Sigmoid colon (tissue), 7 donors: Measurements from ENCODE around the gene ROBO3. TPM values are rescaled to one million over a fixed set of nuclear protein-coding genes. Genes with fewer than 3 reads are reported as not detected.
A peak's percentile ranks its signal among the peaks of the same experiment; 100 is the strongest.

Experiments used
- DNase-seq: peaks from one replicate; pipeline ENCODE4 v3.0.0-alpha.2; 2019
- H3K27ac ChIP-seq, 4 donors: fragments of 200-600 bp; sonication (generic); one replicate each; pipeline ENCODE4 v1.5.1; 2016 to 2019; ENCODE audit warnings: mild to moderate bottlenecking in 1 of 4
- H3K27me3 ChIP-seq, 3 donors: fragments of 200-600 bp; sonication (generic); one replicate each; pipeline ENCODE4 v1.5.1; 2019; ENCODE audit warnings: mild to moderate bottlenecking in 1 of 3
- H3K36me3 ChIP-seq, 4 donors: fragments of 200-600 bp; sonication (generic); one replicate each; pipeline ENCODE4 v1.5.1; 2016 to 2019
- H3K4me1 ChIP-seq, 4 donors: fragments of 200-600 bp; sonication (generic); one replicate each; pipeline ENCODE4 v1.5.1; 2017 to 2019
- H3K4me3 ChIP-seq, 4 donors: fragments of 200-600 bp; sonication (generic); one replicate each; pipeline ENCODE4 v1.5.1; 2017 to 2019; ENCODE audit warnings: mild to moderate bottlenecking in 2 of 4, moderate library complexity in 1 of 4
- H3K9me3 ChIP-seq, 4 donors: fragments of 200-600 bp in 3 of 4; sonication (generic) in 3 of 4; one replicate each; pipeline versions ENCODE4 v1.5.1 to v1.6.1; 2013 to 2019
- EP300 ChIP-seq, 4 donors: sonication (generic); formaldehyde crosslinking; IDR thresholded peaks; one replicate each; pipeline ENCODE4 v1.6.1; 2017; ENCODE audit warnings: antibody characterized with exemption in 4 of 4
- POLR2A ChIP-seq, 2 donors: fragments of 450-650 bp; IDR thresholded peaks; one replicate each; pipeline ENCODE4 v1.6.1; 2016; ENCODE audit warnings: antibody characterized with exemption in 2 of 2, mild to moderate bottlenecking in 2 of 2, moderate library complexity in 2 of 2
- POLR2AphosphoS5 ChIP-seq, 4 donors: sonication (generic); formaldehyde crosslinking; IDR thresholded peaks; one replicate each; pipeline ENCODE4 v1.6.1; 2017; ENCODE audit warnings: antibody characterized with exemption in 4 of 4
- WGBS, 2 donors: extraction: QIAGEN DNeasy Blood & Tissue Kit; methylation state at CpG; one replicate each; pipeline ENCODE4 v1.1.7; 2013; 5-methylcytosine and 5-hydroxymethylcytosine counted together
- intact Hi-C: fragments of 100-400 bp; cut with DNase I; formaldehyde crosslinking; loops from one replicate; pipeline ENCODE4 v1.15.1; 2023
- polyA plus RNA-seq, 3 donors: library from polyadenylated mRNA; stranded (reverse); fragments of 200-250 nt; gene quantifications; one replicate each; pipeline ENCODE4 v1.2.3, GENCODE V29; 2013
- total RNA-seq, 4 donors: library from RNA; depleted of rRNA; stranded (reverse); fragments of >200 nt; gene quantifications; one replicate each; pipeline ENCODE4 v1.1.0, GENCODE V29; 2016
- TF ChIP-seq, protein P1 (sequence below), 4 experiments: fragments of 450-650 bp in 3 of 4; fragments of 200-600 bp in 1 of 4; IDR thresholded peaks; one replicate each; pipeline ENCODE4 v1.5.1; 2016 to 2019; ENCODE audit warnings: antibody characterized with exemption in 4 of 4, mild to moderate bottlenecking in 3 of 4, moderate library complexity in 2 of 4
- donor health status: healthy with polysubstance abuse.
- donor health status: Bipolar disorder and iron deficiency.
- donor health status: healthy.

The ROBO3 gene
- total and polyA plus RNA-seq, 7 donors, result 1.6 to 37.7 (median 9.1) TPM

GRCh38 chr11:124877910-124878758 lies 12.9 kb downstream of the ROBO3 start:
- WGBS, 2 donors, result 78 to 82% methylated on average over 17 of the region's 17 CpGs
- H3K9me3 ChIP-seq, result no peaks in the 10 kb centered on the region
- no peaks in the 10 kb centered on the region for H3K36me3 ChIP-seq
- TF ChIP-seq POLR2A (IDR thresholded peaks at IDR 0.05) (no peak), POLR2AphosphoS5 (IDR thresholded peaks at IDR 0.05) (no peak), EP300 (IDR thresholded peaks at IDR 0.05) (no peak)
- TF ChIP-seq, protein P1, sequence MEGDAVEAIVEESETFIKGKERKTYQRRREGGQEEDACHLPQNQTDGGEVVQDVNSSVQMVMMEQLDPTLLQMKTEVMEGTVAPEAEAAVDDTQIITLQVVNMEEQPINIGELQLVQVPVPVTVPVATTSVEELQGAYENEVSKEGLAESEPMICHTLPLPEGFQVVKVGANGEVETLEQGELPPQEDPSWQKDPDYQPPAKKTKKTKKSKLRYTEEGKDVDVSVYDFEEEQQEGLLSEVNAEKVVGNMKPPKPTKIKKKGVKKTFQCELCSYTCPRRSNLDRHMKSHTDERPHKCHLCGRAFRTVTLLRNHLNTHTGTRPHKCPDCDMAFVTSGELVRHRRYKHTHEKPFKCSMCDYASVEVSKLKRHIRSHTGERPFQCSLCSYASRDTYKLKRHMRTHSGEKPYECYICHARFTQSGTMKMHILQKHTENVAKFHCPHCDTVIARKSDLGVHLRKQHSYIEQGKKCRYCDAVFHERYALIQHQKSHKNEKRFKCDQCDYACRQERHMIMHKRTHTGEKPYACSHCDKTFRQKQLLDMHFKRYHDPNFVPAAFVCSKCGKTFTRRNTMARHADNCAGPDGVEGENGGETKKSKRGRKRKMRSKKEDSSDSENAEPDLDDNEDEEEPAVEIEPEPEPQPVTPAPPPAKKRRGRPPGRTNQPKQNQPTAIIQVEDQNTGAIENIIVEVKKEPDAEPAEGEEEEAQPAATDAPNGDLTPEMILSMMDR (IDR thresholded peaks at IDR 0.05), result no peak
- H3K27ac ChIP-seq, result no peak overlapping the region
- H3K4me1 ChIP-seq, result peaks cover 0 to 21% (median 12%) of the 10 kb centered on the region in 4 donors
- DNase-seq, result peak; percentile 64
- no peak overlapping the region for H3K4me3 ChIP-seq
- peaks cover 0 to 12% (median 5%) of the 10 kb centered on the region in 3 donors for H3K27me3 ChIP-seq
- intact Hi-C loops, result loop anchor here (2.0 to 10.0 kb wide), 4 partner anchors 41 to 203 kb away; partner anchors contain the start of genes MSANTD2, SIAE and SPA17

DNA sequence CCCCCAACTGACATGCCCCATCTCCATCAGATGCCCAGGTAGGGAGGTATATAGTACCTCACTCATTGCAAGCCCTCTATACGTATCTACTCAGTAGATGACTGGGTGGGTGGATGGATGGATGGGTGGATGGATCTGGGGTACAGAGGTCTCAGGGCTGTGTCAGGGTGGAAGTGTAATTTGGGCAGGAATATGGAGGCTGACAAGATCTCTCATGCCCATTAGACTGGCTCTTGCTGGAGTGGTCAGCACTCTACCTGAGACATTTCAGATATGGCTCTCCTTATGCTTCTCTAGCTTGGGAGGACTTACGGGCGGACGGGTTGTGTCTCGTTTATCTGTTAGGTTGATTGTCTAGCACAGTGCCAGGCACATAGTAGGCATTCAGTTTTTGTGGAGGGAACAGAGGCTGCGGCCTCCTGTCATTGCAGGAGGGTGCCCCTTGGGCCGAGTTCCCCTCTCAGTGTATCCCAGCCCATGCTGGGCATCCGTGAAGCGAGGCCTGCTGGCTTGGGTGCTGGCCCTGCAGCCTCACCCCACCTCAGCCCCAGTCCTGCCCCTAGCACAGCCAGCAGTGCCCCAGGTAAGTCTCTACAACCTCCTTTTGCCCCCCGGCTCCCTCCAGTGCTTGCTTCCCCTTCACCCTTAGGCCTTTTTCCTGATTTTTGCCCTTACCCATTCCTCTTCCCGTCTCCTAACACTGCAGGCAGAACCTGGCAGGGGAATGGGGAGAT lies 13.7 kb downstream of the ROBO3 start:
- no peaks in the 10 kb centered on the region for H3K9me3 ChIP-seq
- DNase-seq, result peak; percentile 52
- no peaks in the 10 kb centered on the region for H3K36me3 ChIP-seq
- H3K4me3 ChIP-seq, result no peak overlapping the region
- H3K27me3 ChIP-seq, result peaks cover 0 to 4% (median 0%) of the 10 kb centered on the region in 3 donors
- TF ChIP-seq POLR2A (IDR thresholded peaks at IDR 0.05), result no peak
- no peak for TF ChIP-seq POLR2AphosphoS5 (IDR thresholded peaks at IDR 0.05)
- TF ChIP-seq, protein P1 (IDR thresholded peaks at IDR 0.05), result no peak
- no peak for TF ChIP-seq EP300 (IDR thresholded peaks at IDR 0.05)
- intact Hi-C loops, result loop anchor here (5.0 to 10.0 kb wide), 2 partner anchors 42 to 204 kb away; partner anchors contain the start of genes SIAE and SPA17
- 94 to 96% methylated on average over 11 of the region's 11 CpGs for WGBS, 2 donors
- H3K4me1 ChIP-seq, result peaks cover 0 to 21% (median 12%) of the 10 kb centered on the region in 4 donors
- no peak overlapping the region for H3K27ac ChIP-seq

GRCh38 chr11:124879493-124880289 lies 14.5 kb downstream of the ROBO3 start:
- TF ChIP-seq, protein P1 (IDR thresholded peaks at IDR 0.05), result no peak
- TF ChIP-seq EP300 (IDR thresholded peaks at IDR 0.05) (no peak), POLR2A (IDR thresholded peaks at IDR 0.05) (no peak), POLR2AphosphoS5 (IDR thresholded peaks at IDR 0.05) (no peak)
- no peaks in the 10 kb centered on the region for H3K27me3 ChIP-seq
- 81 to 93% methylated on average over 16 of the region's 16 CpGs for WGBS, 2 donors
- H3K36me3 ChIP-seq, result no peaks in the 10 kb centered on the region
- no peaks in the 10 kb centered on the region for H3K9me3 ChIP-seq
- H3K4me3 ChIP-seq, result no peak overlapping the region
- intact Hi-C loops, result loop anchor here (5.0 to 10.0 kb wide), 2 partner anchors 42 to 205 kb away; partner anchors contain the start of genes SIAE and SPA17
- peaks cover 0 to 21% (median 12%) of the 10 kb centered on the region in 4 donors for H3K4me1 ChIP-seq
- H3K27ac ChIP-seq, result no peak overlapping the region
- DNase-seq, result peak; percentile 59

DNA sequence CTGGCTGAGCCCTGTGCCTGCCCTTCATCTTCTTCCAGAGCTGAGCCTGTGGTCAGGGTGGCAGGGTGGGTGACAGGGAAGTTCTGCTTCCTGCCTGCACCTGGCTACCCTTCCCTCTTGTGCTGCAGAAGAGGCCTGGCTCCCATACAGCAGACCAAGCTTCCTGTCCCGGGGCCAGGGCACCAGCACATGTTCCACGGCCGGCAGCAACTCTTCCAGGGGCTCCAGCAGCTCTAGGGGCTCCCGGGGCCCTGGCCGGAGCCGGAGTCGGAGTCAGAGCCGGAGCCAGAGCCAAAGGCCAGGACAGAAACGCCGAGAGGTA lies 15.0 kb downstream of the ROBO3 start:
- TF ChIP-seq POLR2AphosphoS5 (IDR thresholded peaks at IDR 0.05), result no peak
- TF ChIP-seq, protein P1 (IDR thresholded peaks at IDR 0.05), result no peak
- H3K27me3 ChIP-seq, result no peaks in the 10 kb centered on the region
- 54 to 88% methylated on average over 10 of the region's 10 CpGs for WGBS, 2 donors
- H3K4me1 ChIP-seq, result peaks cover 0 to 21% (median 12%) of the 10 kb centered on the region in 4 donors
- no peak overlapping the region for H3K4me3 ChIP-seq
- intact Hi-C loops, result no loop called here
- no peak overlapping the region for H3K27ac ChIP-seq
- DNase-seq, result peak; percentile 50
- H3K36me3 ChIP-seq, result no peaks in the 10 kb centered on the region
- no peaks in the 10 kb centered on the region for H3K9me3 ChIP-seq
